Astrocyte (in vitro differentiated cells and primary cell): ENCODE measurements around the gene AGPAT3. TPM values are rescaled to one million over a fixed set of nuclear protein-coding genes. Genes with fewer than 3 reads are reported as not detected.

Experiments
- DNase-seq: peaks from one replicate; pipeline ENCODE4 v3.0.0-alpha.2; 2010; ENCODE audit warnings: low read depth
- FAIRE-seq: peaks from 2 replicates; lab custom pipeline; 2011; peaks lifted over from hg19 to GRCh38; lab: Jason Lieb, UNC
- H2AFZ ChIP-seq: 2 replicates; pipeline ENCODE4 v1.6.0; 2012; ENCODE audit warnings: low read depth, low read length, inconsistent platforms
- H3K27ac ChIP-seq: 2 replicates; pipeline ENCODE4 v1.5.1; 2011; ENCODE audit warnings: low read depth, low read length, inconsistent platforms
- H3K27me3 ChIP-seq: 2 replicates; pipeline ENCODE4 v1.6.0; 2011; ENCODE audit warnings: low read length, inconsistent platforms; ENCODE audit not compliant: insufficient read depth
- H3K36me3 ChIP-seq: 2 replicates; pipeline ENCODE4 v1.5.1; 2011; ENCODE audit warnings: low read length, inconsistent platforms; ENCODE audit not compliant: insufficient read depth
- H3K4me1 ChIP-seq: 2 replicates; pipeline ENCODE4 v1.5.1; 2011; ENCODE audit warnings: low read length, inconsistent platforms; ENCODE audit not compliant: insufficient read depth
- H3K4me2 ChIP-seq: 2 replicates; pipeline ENCODE4 v1.6.0; 2012; ENCODE audit warnings: low read length, inconsistent platforms
- H3K4me3 ChIP-seq: 2 replicates; pipeline ENCODE4 v1.5.1; 2011; ENCODE audit warnings: low read depth, mild to moderate bottlenecking, low read length, inconsistent platforms; ENCODE audit not compliant: insufficient read depth
- H3K79me2 ChIP-seq: 2 replicates; pipeline ENCODE4 v1.6.0; 2012; ENCODE audit warnings: mild to moderate bottlenecking, low read length, inconsistent platforms; ENCODE audit not compliant: insufficient read depth
- H3K9ac ChIP-seq: 2 replicates; pipeline ENCODE4 v1.6.0; 2012; ENCODE audit warnings: mild to moderate bottlenecking, low read length, inconsistent platforms
- H3K9me3 ChIP-seq: 2 replicates; pipeline ENCODE4 v1.5.1; 2012; ENCODE audit warnings: low read depth, mild to moderate bottlenecking, low read length, inconsistent platforms; ENCODE audit not compliant: insufficient read depth
- H4K20me1 ChIP-seq: 2 replicates; pipeline ENCODE4 v1.6.0; 2012; ENCODE audit warnings: low read length, inconsistent platforms; ENCODE audit not compliant: insufficient read depth
- H3K27ac Mint-ChIP-seq: one replicate; pipeline ENCODE4 v1.8.0; 2021; ENCODE audit warnings: mild to moderate bottlenecking, mixed read lengths; ENCODE audit not compliant: unreplicated experiment
- H3K27me3 Mint-ChIP-seq: one replicate; pipeline ENCODE4 v1.8.0; 2021; ENCODE audit warnings: low read depth, mixed read lengths; ENCODE audit not compliant: unreplicated experiment
- H3K36me3 Mint-ChIP-seq: one replicate; pipeline ENCODE4 v1.8.0; 2021; ENCODE audit warnings: low read depth, mixed read lengths; ENCODE audit not compliant: unreplicated experiment
- H3K4me1 Mint-ChIP-seq: one replicate; pipeline ENCODE4 v1.8.0; 2021; ENCODE audit warnings: low read depth, mixed read lengths; ENCODE audit not compliant: unreplicated experiment
- H3K4me3 Mint-ChIP-seq: one replicate; pipeline ENCODE4 v1.8.0; 2021; ENCODE audit warnings: mild to moderate bottlenecking, moderate library complexity, mixed read lengths; ENCODE audit not compliant: unreplicated experiment
- H3K9me3 Mint-ChIP-seq: one replicate; pipeline ENCODE4 v1.8.0; 2021; ENCODE audit warnings: mild to moderate bottlenecking, mixed read lengths; ENCODE audit not compliant: unreplicated experiment
- EZH2 ChIP-seq: IDR thresholded peaks from 2 replicates; pipeline ENCODE4 v1.6.1; 2012; ENCODE audit warnings: mild to moderate bottlenecking, low read length, inconsistent platforms; ENCODE audit not compliant: insufficient read depth
- total RNA-seq: library from RNA; stranded (reverse); gene quantifications from 2 replicates; pipeline ENCODE4 v1.2.1, GENCODE V29; 2021
- TF ChIP-seq, protein P1 (sequence below): IDR thresholded peaks from 2 replicates; pipeline ENCODE4 v1.5.1; 2011; ENCODE audit warnings: low read depth, mild to moderate bottlenecking, inconsistent platforms, low read length, moderate library complexity; ENCODE audit not compliant: insufficient read depth

AGPAT3 gene
- total RNA-seq, 1 donor from 2014 or later: 34.7 TPM

DNA sequence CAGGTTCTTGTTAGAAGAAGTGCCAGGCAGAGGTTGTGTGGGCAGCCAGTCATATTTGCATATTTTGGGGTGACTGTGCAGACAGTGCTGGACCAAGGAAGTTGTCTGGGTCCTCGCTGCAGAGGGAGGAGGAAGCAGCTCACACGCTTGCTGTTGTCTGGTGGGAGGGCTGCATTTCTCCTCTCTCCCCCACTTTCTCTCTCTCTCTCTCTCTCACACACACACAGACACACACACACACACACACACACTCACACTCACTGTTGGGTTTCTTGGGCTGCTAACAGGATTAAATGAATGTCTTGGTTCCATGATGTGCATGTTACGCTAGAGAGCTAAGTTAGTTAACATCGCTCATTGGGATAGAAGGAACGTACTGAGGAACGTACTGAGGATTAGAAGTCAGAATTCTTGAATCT, 72.9 kb downstream of the AGPAT3 start:
- TF ChIP-seq, protein P1, sequence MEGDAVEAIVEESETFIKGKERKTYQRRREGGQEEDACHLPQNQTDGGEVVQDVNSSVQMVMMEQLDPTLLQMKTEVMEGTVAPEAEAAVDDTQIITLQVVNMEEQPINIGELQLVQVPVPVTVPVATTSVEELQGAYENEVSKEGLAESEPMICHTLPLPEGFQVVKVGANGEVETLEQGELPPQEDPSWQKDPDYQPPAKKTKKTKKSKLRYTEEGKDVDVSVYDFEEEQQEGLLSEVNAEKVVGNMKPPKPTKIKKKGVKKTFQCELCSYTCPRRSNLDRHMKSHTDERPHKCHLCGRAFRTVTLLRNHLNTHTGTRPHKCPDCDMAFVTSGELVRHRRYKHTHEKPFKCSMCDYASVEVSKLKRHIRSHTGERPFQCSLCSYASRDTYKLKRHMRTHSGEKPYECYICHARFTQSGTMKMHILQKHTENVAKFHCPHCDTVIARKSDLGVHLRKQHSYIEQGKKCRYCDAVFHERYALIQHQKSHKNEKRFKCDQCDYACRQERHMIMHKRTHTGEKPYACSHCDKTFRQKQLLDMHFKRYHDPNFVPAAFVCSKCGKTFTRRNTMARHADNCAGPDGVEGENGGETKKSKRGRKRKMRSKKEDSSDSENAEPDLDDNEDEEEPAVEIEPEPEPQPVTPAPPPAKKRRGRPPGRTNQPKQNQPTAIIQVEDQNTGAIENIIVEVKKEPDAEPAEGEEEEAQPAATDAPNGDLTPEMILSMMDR: no peak
- no peak for TF ChIP-seq EZH2
- no peak for FAIRE-seq
- Histone ChIP-seq H3K4me3 (no peak overlapping the region), H3K27ac (no peak overlapping the region), H3K4me1 (no peaks in the 10 kb centered on the region), H3K79me2 (peaks cover 8% of the 10 kb centered on the region), H2AFZ (no peak overlapping the region), H3K36me3 (no peaks in the 10 kb centered on the region), H3K27me3 (no peaks in the 10 kb centered on the region), H4K20me1 (peaks cover 71% of the 10 kb centered on the region), H3K4me2 (no peak overlapping the region), H3K9ac (no peak overlapping the region), H3K9me3 (no peaks in the 10 kb centered on the region)
- H3K27me3 Mint-ChIP-seq: peaks cover 4% of the 10 kb centered on the region
- H3K4me3 Mint-ChIP-seq: no peak overlapping the region
- no peaks in the 10 kb centered on the region for H3K4me1 Mint-ChIP-seq
- DNase-seq: no peak
- H3K36me3 Mint-ChIP-seq: peaks cover 10% of the 10 kb centered on the region
- H3K9me3 Mint-ChIP-seq: no peaks in the 10 kb centered on the region
- no peak overlapping the region for H3K27ac Mint-ChIP-seq

DNA sequence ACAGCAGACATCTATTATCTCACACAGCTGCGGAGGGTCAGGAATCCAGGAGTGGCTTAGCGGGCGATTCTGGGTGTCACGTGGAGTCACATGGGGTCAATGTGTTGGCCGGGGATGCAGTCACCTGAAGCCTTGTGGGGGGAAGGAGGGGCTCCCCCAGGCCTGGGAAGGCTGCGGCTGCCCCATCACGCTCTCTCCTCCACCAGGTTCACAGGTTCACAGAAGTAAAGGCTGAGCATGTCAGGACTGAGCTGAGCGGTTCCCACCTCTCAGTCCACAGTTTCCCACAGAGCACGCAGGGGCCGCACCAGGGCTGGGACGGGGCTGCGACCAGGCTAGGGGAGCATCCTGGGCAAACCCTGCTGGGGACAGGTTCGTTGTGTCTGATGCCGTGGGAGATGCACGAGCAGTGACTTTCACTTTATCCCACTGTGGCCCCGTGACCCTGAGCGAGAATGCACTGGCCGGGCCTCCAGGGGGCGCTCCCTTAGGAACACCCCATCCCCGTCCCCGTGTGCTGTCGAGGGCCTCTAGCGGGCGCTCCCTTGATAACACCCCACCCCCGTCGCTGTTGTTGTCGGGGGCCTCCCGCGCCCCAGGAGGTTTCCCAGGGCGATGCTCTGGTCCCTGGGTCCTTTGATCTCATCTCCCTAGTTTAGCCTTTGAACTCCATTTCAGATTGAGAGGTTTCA, 73.9 kb downstream of the AGPAT3 start:
- Mint-ChIP-seq H3K4me1 (no peaks in the 10 kb centered on the region), H3K36me3 (peaks cover 5% of the 10 kb centered on the region), H3K27me3 (no peaks in the 10 kb centered on the region), H3K27ac (no peak overlapping the region), H3K9me3 (no peaks in the 10 kb centered on the region), H3K4me3 (no peak overlapping the region)
- FAIRE-seq (no peak), DNase-seq (peak; percentile 34)
- Histone ChIP-seq H3K4me3 (peak overlapping the region; percentile 38), H3K4me1 (no peaks in the 10 kb centered on the region), H3K79me2 (peaks cover 8% of the 10 kb centered on the region), H4K20me1 (peaks cover 67% of the 10 kb centered on the region), H3K27me3 (no peaks in the 10 kb centered on the region), H3K9ac (peak overlapping the region; percentile 29), H2AFZ (peak overlapping the region; percentile 61), H3K9me3 (no peaks in the 10 kb centered on the region), H3K4me2 (peak overlapping the region; percentile 81), H3K36me3 (no peaks in the 10 kb centered on the region), H3K27ac (no peak overlapping the region)
- TF ChIP-seq, protein P1: peak; percentile 81
- TF ChIP-seq EZH2: no peak
